Measurements from ENCODE around the gene CDK2AP2. TPM values are rescaled to one million over a fixed set of nuclear protein-coding genes. Genes with fewer than 3 reads are reported as not detected.
"Not testable (repeated sequence)": the region's sequence is repeated elsewhere in the genome, so short reads cannot be mapped to it uniquely, and the experiment has no call there.

The CDK2AP2 gene, protein sequence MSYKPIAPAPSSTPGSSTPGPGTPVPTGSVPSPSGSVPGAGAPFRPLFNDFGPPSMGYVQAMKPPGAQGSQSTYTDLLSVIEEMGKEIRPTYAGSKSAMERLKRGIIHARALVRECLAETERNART
- 10 to 100 TPM; 29.1 to 69.3 (median 53.9) TPM for total RNA-seq

DNA sequence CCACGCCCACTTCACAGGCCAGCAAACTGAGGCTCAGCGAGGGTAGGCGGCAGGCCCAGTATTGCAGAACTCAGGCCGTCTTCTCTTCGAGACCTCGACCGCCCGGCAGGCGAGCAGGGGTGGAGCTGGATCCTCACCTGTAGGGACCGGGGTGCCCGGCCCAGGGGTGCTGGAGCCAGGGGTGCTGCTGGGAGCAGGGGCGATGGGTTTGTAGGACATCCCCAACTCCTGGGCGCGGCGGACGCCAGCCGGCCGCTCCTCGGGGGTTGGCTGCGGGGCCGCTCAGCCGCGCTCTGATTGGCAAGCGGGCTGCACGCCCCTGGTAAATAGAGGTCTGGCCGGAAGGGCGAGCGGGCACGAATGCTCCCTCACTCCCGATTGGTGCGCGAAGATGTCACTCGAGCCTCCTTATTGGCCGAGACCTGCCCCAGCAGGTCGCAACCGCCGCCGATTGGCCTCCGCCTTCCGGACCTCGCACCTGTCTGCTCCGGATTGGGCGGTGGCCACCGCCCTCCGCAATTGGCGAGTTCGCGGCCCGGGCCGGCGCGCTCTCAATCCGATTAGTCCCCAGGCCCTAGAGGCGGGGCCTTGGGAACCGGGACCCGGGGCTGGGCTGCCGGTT, at the start of gene CDK2AP2:
Gene CDK2AP2 (minus strand): TSS at position 299 of the 622 bp plus-strand sequence. CDS start 80 bp downstream, at position 219.
- Histone ChIP-seq H3K4me3 (peak within 1 kb of the TSS; percentile 50 to 81), H3K27me3 (peaks cover 37% of the 10 kb centered on the region), H3K27ac (peak within 1 kb of the TSS; percentile 85 to 100 (median 96)), H3K4me1 (peaks cover 0 to 56% (median 34%) of the 10 kb centered on the region in 3 donors), H3K9me3 (no peaks in the 10 kb centered on the region), H3K36me3 (no peaks in the 10 kb centered on the region)
- no CpG with 5 or more reads among the region's 57 CpGs for WGBS, 2 donors (ENCODE audit: low coverage in 1 of 2)
- peak; percentile 91 for ATAC-seq
- TF ChIP-seq, protein P1, sequence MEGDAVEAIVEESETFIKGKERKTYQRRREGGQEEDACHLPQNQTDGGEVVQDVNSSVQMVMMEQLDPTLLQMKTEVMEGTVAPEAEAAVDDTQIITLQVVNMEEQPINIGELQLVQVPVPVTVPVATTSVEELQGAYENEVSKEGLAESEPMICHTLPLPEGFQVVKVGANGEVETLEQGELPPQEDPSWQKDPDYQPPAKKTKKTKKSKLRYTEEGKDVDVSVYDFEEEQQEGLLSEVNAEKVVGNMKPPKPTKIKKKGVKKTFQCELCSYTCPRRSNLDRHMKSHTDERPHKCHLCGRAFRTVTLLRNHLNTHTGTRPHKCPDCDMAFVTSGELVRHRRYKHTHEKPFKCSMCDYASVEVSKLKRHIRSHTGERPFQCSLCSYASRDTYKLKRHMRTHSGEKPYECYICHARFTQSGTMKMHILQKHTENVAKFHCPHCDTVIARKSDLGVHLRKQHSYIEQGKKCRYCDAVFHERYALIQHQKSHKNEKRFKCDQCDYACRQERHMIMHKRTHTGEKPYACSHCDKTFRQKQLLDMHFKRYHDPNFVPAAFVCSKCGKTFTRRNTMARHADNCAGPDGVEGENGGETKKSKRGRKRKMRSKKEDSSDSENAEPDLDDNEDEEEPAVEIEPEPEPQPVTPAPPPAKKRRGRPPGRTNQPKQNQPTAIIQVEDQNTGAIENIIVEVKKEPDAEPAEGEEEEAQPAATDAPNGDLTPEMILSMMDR (IDR thresholded peaks at IDR 0.05): peak in 2 of 4 experiments; percentile 6 to 14
- TF ChIP-seq POLR2AphosphoS5 (IDR thresholded peaks at IDR 0.05) (peak; percentile 85), POLR2A (IDR thresholded peaks at IDR 0.05) (peak; percentile 81), EP300 (IDR thresholded peaks at IDR 0.05) (no peak)

GRCh38 chr11:67556244-67556643, 48.3 kb upstream of the CDK2AP2 start:
- Histone ChIP-seq H3K4me3 (no peak overlapping the region), H3K4me1 (no peaks in the 10 kb centered on the region), H3K36me3 (no peaks in the 10 kb centered on the region), H3K27me3 (peaks cover 15% of the 10 kb centered on the region), H3K9me3 (no peaks in the 10 kb centered on the region), H3K27ac (no peak overlapping the region)
- 25 to 50% methylated on average over 3 of the region's 3 CpGs for WGBS, 2 donors (ENCODE audit: low coverage in 1 of 2)
- TF ChIP-seq POLR2A (IDR thresholded peaks at IDR 0.05) (no peak), POLR2AphosphoS5 (IDR thresholded peaks at IDR 0.05) (no peak), EP300 (IDR thresholded peaks at IDR 0.05) (no peak)
- TF ChIP-seq, protein P1 (IDR thresholded peaks at IDR 0.05): no peak
- ATAC-seq: no peak

- H3K4me3 ChIP-seq, ATAC-seq, H3K9me3 ChIP-seq, H3K27me3 ChIP-seq, H3K4me1 ChIP-seq, H3K36me3 ChIP-seq, H3K27ac ChIP-seq: not testable (repeated sequence)
These were observed 43.7 kb upstream of the CDK2AP2 start for GRCh38 chr11:67551697-67552096.

DNA sequence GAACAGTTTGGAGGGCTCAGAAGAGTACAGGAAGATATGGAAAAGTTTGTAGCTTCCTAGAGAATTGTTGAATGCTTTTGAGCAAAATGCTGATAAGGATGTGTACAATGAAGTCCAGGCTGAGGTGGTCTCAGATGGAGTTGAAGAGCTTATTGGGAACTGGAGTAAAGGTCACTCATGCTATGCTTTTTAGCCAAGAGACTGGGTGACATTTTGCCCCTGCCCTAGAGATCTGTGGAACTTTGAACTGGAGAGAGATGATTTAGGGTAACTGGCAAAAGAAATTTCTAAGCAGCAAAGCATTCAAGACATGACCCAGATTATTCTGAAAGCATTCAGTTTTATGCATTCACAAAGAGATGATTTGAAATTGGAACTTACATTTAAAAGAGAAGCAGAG, 43.2 kb upstream of the CDK2AP2 start:
- TF ChIP-seq EP300 (IDR thresholded peaks at IDR 0.05): no peak
- TF ChIP-seq, protein P1 (IDR thresholded peaks at IDR 0.05): no peak
- no peak for TF ChIP-seq POLR2A (IDR thresholded peaks at IDR 0.05)
- no peak for TF ChIP-seq POLR2AphosphoS5 (IDR thresholded peaks at IDR 0.05)
- Histone ChIP-seq H3K4me1 (no peaks in the 10 kb centered on the region), H3K36me3 (no peaks in the 10 kb centered on the region), H3K9me3 (no peaks in the 10 kb centered on the region), H3K4me3 (no peak overlapping the region), H3K27ac (no peak overlapping the region), H3K27me3 (no peaks in the 10 kb centered on the region)
- no peak for ATAC-seq

DNA sequence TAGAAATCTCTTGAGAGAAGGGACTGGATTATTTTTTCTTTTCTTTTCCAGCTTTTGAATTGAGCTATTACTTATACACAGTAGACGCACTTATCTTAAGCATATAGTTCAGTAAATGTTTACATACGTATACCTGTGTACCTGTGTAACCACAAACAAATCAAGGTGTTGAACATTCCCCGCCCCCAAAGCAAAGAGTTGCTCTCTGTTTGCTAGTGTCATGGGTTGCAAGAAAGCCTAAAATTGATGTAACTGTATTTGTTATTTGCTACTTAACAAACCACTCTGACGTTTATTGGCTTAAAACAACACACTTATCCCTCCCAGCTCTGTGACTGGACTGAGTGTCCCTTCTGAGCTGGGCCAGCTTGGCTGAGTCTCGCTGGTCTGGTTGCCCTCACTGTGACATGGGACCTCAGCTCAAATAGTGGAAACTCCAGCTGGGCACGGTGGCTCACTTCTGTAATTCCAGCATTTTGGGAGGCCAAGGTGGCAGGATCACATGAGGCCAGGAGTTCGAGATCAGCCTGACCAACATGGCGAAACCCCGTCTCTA, 40.7 kb upstream of the CDK2AP2 start:
- no peak overlapping the region for H3K4me3 ChIP-seq
- no peak overlapping the region for H3K27ac ChIP-seq
- no peak for TF ChIP-seq EP300 (IDR thresholded peaks at IDR 0.05)
- TF ChIP-seq POLR2A (IDR thresholded peaks at IDR 0.05): no peak
- no peak for TF ChIP-seq POLR2AphosphoS5 (IDR thresholded peaks at IDR 0.05)
- TF ChIP-seq, protein P1 (IDR thresholded peaks at IDR 0.05): no peak
- H3K27me3 ChIP-seq: no peaks in the 10 kb centered on the region
- no peaks in the 10 kb centered on the region for H3K4me1 ChIP-seq
- WGBS, 2 donors (ENCODE audit: low coverage in 1 of 2): 89 to 97% methylated on average over 3 to 9 of the region's 9 CpGs
- no peak for ATAC-seq
- no peaks in the 10 kb centered on the region for H3K9me3 ChIP-seq
- no peaks in the 10 kb centered on the region for H3K36me3 ChIP-seq

DNA sequence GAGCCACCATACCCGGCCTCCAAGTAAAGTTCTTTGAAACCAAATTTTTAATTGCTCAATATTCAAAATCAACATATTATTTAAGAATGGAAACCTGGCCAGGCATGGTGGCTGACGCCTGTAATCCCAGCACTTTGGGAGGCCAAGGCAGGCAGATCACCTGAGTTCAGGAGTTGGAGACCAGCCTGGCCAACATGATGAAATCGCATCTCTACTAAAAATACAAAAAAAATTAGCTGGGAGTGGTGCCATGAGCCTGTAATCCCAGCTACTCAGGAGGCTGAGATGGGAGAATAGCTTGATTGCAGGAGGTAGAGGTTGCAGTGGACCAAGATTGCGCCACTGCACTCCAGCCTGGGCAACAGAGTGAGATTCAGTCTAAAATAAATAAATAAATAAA, 40.1 kb upstream of the CDK2AP2 start:
- H3K27me3 ChIP-seq, ATAC-seq, H3K36me3 ChIP-seq, H3K9me3 ChIP-seq, H3K4me1 ChIP-seq, H3K4me3 ChIP-seq, H3K27ac ChIP-seq: not testable (repeated sequence)
- 74 to 100% methylated on average over 1 to 3 of the region's 4 CpGs for WGBS, 2 donors (ENCODE audit: low coverage in 1 of 2)
